HEK293 (cell line): ENCODE measurements around the gene MKNK2.

Experiments used
- CTCF ChIA-PET: fragments of 350-600 bp; formaldehyde crosslinking; extraction: SDS; loops from one replicate; lab custom pipeline; 2021; ENCODE audit warnings: antibody characterized with exemption; lab: Yijun Ruan, JAX
- POLR2A ChIA-PET: fragments of 300-600 bp; formaldehyde crosslinking; extraction: SDS; loops from one replicate; lab custom pipeline; 2020; ENCODE audit warnings: antibody characterized with exemption, inconsistent platforms; lab: Yijun Ruan, JAX
- H3K27ac ChIP-seq: fragments of 200-500 bp; sonication (Bioruptor generic); 2 replicates; pipeline ENCODE4 v1.5.1; 2014; ENCODE audit warnings: low read depth, low read length, control low read depth, inconsistent platforms; ENCODE audit errors: extremely low read depth
- H3K36me3 ChIP-seq, 2 experiments: fragments of 200-500 bp in 1 of 2; sonication (Bioruptor generic) in 1 of 2; 1 replicate in 1 of 2; 2 replicates in 1 of 2; pipeline ENCODE4 v1.5.1; 2014 to 2017; ENCODE audit warnings: inconsistent platforms in 2 of 2, low read length in 2 of 2; ENCODE audit not compliant: control insufficient read depth in 2 of 2, insufficient read depth in 1 of 2
- H3K4me1 ChIP-seq: fragments of 200-500 bp; sonication (Bioruptor generic); 2 replicates; pipeline ENCODE4 v1.5.1; 2014; ENCODE audit warnings: mild to moderate bottlenecking, low read length, inconsistent platforms; ENCODE audit not compliant: control insufficient read depth, insufficient read depth
- H3K4me3 ChIP-seq: 2 replicates; pipeline ENCODE4 v1.5.1; 2011; ENCODE audit warnings: low read depth, mild to moderate bottlenecking, control low read depth, low read length, moderate library complexity
- H3K9me3 ChIP-seq: fragments of 200-500 bp; sonication (Bioruptor generic); 2 replicates; pipeline ENCODE4 v1.5.1; 2014; ENCODE audit warnings: low read depth, low read length, inconsistent platforms; ENCODE audit not compliant: control insufficient read depth, insufficient read depth
- BCL11B ChIP-seq: fragments of 450-650 bp; formaldehyde crosslinking; IDR thresholded peaks from 2 replicates; pipeline ENCODE4 v1.5.1; 2016; ENCODE audit warnings: low read depth, missing biosample characterization, missing genetic modification characterization
- GFI1B ChIP-seq: fragments of 450-650 bp; formaldehyde crosslinking; IDR thresholded peaks from 2 replicates; pipeline ENCODE4 v1.5.1; 2016; ENCODE audit warnings: missing biosample characterization, missing genetic modification characterization
- IKZF3 ChIP-seq: fragments of 450-650 bp; IDR thresholded peaks from 2 replicates; pipeline ENCODE4 v1.5.0; 2018; ENCODE audit warnings: missing biosample characterization, mild to moderate bottlenecking, missing genetic modification characterization, moderate library complexity
- MEIS1 ChIP-seq: sonication (generic); formaldehyde crosslinking; IDR thresholded peaks from 2 replicates; pipeline ENCODE4 v1.8.1; 2022; ENCODE audit warnings: missing genetic modification reagents, mild to moderate bottlenecking, borderline replicate concordance
- TRIM28 ChIP-seq: IDR thresholded peaks from 2 replicates; pipeline ENCODE4 v1.6.1; 2011; ENCODE audit warnings: low read length, control low read depth, borderline replicate concordance
- ZBTB7A ChIP-seq: fragments of 450-650 bp; formaldehyde crosslinking; IDR thresholded peaks from 2 replicates; pipeline ENCODE4 v1.5.1; 2016; ENCODE audit warnings: low read depth, missing biosample characterization, missing genetic modification characterization
- ZEB2 ChIP-seq: fragments of 450-650 bp; formaldehyde crosslinking; IDR thresholded peaks from 2 replicates; pipeline ENCODE4 v1.5.1; 2016; ENCODE audit warnings: missing biosample characterization, missing genetic modification characterization
- ZFHX2 ChIP-seq: fragments of 450-650 bp; formaldehyde crosslinking; conservative IDR thresholded peaks from 2 replicates; pipeline ENCODE4 v1.5.1; 2016; ENCODE audit warnings: missing biosample characterization, missing genetic modification characterization
- ZNF112 ChIP-seq: fragments of 450-650 bp; formaldehyde crosslinking; IDR thresholded peaks from 2 replicates; pipeline ENCODE4 v1.5.0; 2017; ENCODE audit warnings: missing biosample characterization, missing genetic modification characterization
- ZNF155 ChIP-seq: fragments of 450-650 bp; formaldehyde crosslinking; IDR thresholded peaks from 2 replicates; pipeline ENCODE4 v1.5.1; 2016; ENCODE audit warnings: missing biosample characterization, missing genetic modification characterization
- ZNF324 ChIP-seq: fragments of 450-650 bp; formaldehyde crosslinking; IDR thresholded peaks from 2 replicates; pipeline ENCODE4 v1.5.1; 2016; ENCODE audit warnings: missing biosample characterization, missing genetic modification characterization
- ZNF391 ChIP-seq: fragments of 450-650 bp; formaldehyde crosslinking; IDR thresholded peaks from 2 replicates; pipeline ENCODE4 v1.5.1; 2016; ENCODE audit warnings: low read depth, missing biosample characterization, missing genetic modification characterization, borderline replicate concordance
- ZNF426 ChIP-seq: fragments of 450-650 bp; formaldehyde crosslinking; IDR thresholded peaks from 2 replicates; pipeline ENCODE4 v1.5.1; 2017; ENCODE audit warnings: missing biosample characterization, missing genetic modification characterization, mild to moderate bottlenecking, inconsistent platforms, moderate library complexity
- ZNF549 ChIP-seq: fragments of 450-650 bp; IDR thresholded peaks from 2 replicates; pipeline ENCODE4 v1.5.1; 2018; ENCODE audit warnings: missing biosample characterization, missing genetic modification characterization, mild to moderate bottlenecking, inconsistent platforms, moderate library complexity
- ZNF561 ChIP-seq: fragments of 450-650 bp; IDR thresholded peaks from 2 replicates; pipeline ENCODE4 v1.5.1; 2018; ENCODE audit warnings: missing biosample characterization, missing genetic modification characterization, borderline replicate concordance
- ZNF596 ChIP-seq: fragments of 450-650 bp; IDR thresholded peaks from 2 replicates; pipeline ENCODE4 v1.5.0; 2018; ENCODE audit warnings: missing biosample characterization, mild to moderate bottlenecking, missing genetic modification characterization, moderate library complexity
- ZNF610 ChIP-seq: fragments of 450-650 bp; formaldehyde crosslinking; IDR thresholded peaks from 2 replicates; pipeline ENCODE4 v1.5.1; 2016; ENCODE audit warnings: missing biosample characterization, missing genetic modification characterization, borderline replicate concordance
- ZNF621 ChIP-seq: fragments of 450-650 bp; formaldehyde crosslinking; IDR thresholded peaks from 2 replicates; pipeline ENCODE4 v1.5.1; 2017; ENCODE audit warnings: missing biosample characterization, missing genetic modification characterization
- ZNF664 ChIP-seq: fragments of 450-650 bp; formaldehyde crosslinking; IDR thresholded peaks from 2 replicates; pipeline ENCODE4 v1.5.1; 2016; ENCODE audit warnings: missing biosample characterization, missing genetic modification characterization
- ZNF701 ChIP-seq: fragments of 450-650 bp; formaldehyde crosslinking; IDR thresholded peaks from 2 replicates; pipeline ENCODE4 v1.5.1; 2016; ENCODE audit warnings: missing biosample characterization, missing genetic modification characterization
- TF ChIP-seq, protein P1 (sequence below): fragments of 450-650 bp; formaldehyde crosslinking; IDR thresholded peaks from 2 replicates; pipeline ENCODE4 v1.5.1; 2017; ENCODE audit warnings: missing biosample characterization, missing genetic modification characterization
- TF ChIP-seq, protein P2 (sequence below): fragments of 450-650 bp; formaldehyde crosslinking; IDR thresholded peaks from 2 replicates; pipeline ENCODE4 v1.5.1; 2016; ENCODE audit warnings: missing biosample characterization, missing genetic modification characterization, borderline replicate concordance
- TF ChIP-seq, protein P3 (sequence below): fragments of 450-650 bp; formaldehyde crosslinking; IDR thresholded peaks from 2 replicates; pipeline ENCODE4 v1.5.1; 2016; ENCODE audit warnings: missing biosample characterization, missing genetic modification characterization, borderline replicate concordance
- TF ChIP-seq, protein P4 (sequence below): fragments of 450-650 bp; formaldehyde crosslinking; IDR thresholded peaks from 2 replicates; pipeline ENCODE4 v1.5.1; 2016; ENCODE audit warnings: missing biosample characterization, missing genetic modification characterization
- TF ChIP-seq, protein P5 (sequence below): fragments of 450-650 bp; formaldehyde crosslinking; IDR thresholded peaks from 2 replicates; pipeline ENCODE4 v1.5.1; 2017; ENCODE audit warnings: missing biosample characterization, missing genetic modification characterization

Gene MKNK2

DNA sequence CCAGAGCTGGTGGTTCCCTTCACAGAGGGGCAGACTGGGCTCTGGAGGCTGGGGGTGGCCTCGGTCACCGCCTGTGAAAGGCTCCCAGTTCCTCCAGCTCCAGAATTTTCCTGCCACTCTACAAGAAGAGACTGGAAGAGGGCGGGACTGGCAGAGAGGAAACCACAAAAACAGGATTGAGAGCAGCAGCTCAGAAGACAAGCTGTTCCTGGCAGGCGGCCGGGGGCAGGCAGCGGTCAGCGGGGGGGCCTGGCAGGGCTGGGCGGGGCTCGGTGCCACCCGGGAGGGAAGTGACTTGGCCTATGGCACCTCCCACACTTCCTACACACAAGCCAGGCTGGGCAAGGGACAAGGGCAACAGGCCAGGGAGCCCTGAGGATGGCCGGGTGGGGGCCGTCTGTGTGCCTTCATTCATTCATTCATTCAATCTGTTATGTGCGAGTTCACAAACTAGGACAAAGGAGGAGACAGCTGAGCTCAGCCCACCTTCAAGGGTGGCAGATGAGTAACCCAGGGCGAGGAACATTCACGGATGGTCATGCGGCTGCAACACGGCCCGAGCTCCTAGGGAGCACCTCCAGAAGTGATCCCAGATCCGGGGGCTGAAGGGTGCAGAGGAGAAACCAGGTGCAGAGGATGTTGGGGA lies 18.6 kb downstream of the MKNK2 start (continued):
- TF ChIP-seq, protein P1, sequence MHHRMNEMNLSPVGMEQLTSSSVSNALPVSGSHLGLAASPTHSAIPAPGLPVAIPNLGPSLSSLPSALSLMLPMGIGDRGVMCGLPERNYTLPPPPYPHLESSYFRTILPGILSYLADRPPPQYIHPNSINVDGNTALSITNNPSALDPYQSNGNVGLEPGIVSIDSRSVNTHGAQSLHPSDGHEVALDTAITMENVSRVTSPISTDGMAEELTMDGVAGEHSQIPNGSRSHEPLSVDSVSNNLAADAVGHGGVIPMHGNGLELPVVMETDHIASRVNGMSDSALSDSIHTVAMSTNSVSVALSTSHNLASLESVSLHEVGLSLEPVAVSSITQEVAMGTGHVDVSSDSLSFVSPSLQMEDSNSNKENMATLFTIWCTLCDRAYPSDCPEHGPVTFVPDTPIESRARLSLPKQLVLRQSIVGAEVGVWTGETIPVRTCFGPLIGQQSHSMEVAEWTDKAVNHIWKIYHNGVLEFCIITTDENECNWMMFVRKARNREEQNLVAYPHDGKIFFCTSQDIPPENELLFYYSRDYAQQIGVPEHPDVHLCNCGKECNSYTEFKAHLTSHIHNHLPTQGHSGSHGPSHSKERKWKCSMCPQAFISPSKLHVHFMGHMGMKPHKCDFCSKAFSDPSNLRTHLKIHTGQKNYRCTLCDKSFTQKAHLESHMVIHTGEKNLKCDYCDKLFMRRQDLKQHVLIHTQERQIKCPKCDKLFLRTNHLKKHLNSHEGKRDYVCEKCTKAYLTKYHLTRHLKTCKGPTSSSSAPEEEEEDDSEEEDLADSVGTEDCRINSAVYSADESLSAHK (tag by site-specific recombination) = no peak
- TF ChIP-seq GFI1B (tag by site-specific recombination) (no peak), IKZF3 (tag by site-specific recombination) (no peak), TRIM28 (no peak), BCL11B (no peak), ZBTB7A (no peak), ZNF621 (tag by site-specific recombination) (no peak), ZFHX2 (tag by site-specific recombination) (peak; percentile 8), ZNF549 (tag by site-specific recombination) (no peak)
- TF ChIP-seq, protein P2, sequence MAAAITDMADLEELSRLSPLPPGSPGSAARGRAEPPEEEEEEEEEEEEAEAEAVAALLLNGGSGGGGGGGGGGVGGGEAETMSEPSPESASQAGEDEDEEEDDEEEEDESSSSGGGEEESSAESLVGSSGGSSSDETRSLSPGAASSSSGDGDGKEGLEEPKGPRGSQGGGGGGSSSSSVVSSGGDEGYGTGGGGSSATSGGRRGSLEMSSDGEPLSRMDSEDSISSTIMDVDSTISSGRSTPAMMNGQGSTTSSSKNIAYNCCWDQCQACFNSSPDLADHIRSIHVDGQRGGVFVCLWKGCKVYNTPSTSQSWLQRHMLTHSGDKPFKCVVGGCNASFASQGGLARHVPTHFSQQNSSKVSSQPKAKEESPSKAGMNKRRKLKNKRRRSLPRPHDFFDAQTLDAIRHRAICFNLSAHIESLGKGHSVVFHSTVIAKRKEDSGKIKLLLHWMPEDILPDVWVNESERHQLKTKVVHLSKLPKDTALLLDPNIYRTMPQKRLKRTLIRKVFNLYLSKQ (tag by site-specific recombination) = no peak
- TF ChIP-seq, protein P3, sequence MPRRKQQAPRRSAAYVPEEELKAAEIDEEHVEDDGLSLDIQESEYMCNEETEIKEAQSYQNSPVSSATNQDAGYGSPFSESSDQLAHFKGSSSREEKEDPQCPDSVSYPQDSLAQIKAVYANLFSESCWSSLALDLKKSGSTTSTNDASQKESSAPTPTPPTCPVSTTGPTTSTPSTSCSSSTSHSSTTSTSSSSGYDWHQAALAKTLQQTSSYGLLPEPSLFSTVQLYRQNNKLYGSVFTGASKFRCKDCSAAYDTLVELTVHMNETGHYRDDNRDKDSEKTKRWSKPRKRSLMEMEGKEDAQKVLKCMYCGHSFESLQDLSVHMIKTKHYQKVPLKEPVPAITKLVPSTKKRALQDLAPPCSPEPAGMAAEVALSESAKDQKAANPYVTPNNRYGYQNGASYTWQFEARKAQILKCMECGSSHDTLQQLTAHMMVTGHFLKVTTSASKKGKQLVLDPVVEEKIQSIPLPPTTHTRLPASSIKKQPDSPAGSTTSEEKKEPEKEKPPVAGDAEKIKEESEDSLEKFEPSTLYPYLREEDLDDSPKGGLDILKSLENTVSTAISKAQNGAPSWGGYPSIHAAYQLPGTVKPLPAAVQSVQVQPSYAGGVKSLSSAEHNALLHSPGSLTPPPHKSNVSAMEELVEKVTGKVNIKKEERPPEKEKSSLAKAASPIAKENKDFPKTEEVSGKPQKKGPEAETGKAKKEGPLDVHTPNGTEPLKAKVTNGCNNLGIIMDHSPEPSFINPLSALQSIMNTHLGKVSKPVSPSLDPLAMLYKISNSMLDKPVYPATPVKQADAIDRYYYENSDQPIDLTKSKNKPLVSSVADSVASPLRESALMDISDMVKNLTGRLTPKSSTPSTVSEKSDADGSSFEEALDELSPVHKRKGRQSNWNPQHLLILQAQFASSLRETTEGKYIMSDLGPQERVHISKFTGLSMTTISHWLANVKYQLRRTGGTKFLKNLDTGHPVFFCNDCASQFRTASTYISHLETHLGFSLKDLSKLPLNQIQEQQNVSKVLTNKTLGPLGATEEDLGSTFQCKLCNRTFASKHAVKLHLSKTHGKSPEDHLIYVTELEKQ (tag by site-specific recombination) = no peak
- TF ChIP-seq, all 188 proteins: peak for 17

DNA sequence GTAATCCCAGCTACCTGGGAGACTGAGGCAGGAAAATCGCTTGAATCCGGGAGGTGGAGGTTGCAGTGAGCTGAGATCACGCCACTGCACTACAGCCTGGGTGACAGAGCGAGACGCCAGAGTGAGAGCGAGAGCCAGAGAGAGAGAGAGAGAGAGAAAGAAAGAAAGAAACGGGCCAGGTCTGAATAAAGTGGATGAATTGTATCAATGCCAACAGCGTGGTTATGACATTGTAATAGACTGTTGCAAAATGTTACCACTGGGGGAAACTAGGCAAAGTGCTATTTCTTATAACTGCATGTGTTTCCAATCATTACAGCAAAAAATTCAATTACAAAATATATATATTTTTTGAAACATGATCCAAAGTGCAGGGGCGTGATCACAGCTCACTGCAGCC lies 23.7 kb downstream of the MKNK2 start:
- CTCF ChIA-PET = interaction anchor here (0.7 kb wide), 1 partner anchor 28 kb away, joined by 3 read pairs; no protein-coding TSS in a partner anchor
- POLR2A ChIA-PET = no interaction called here
- Histone ChIP-seq H3K9me3 (no peaks in the 10 kb centered on the region), H3K27ac (no peak overlapping the region), H3K4me1 (no peaks in the 10 kb centered on the region)
- TF ChIP-seq ZNF426 (tag by site-specific recombination) (no peak), ZNF664 (no peak), ZEB2 (tag by site-specific recombination) (0 out of 2 replicates have a peak, but pooled peaks have one; percentile 18), ZNF155 (no peak), ZNF112 (no peak), ZNF561 (no peak), ZFHX2 (tag by site-specific recombination) (no peak), ZNF596 (peak; percentile 71), ZNF324 (tag by site-specific recombination) (no peak), ZNF391 (no peak), ZNF701 (tag by site-specific recombination) (no peak), ZNF610 (tag by site-specific recombination) (no peak), MEIS1 (CRISPR knock-in tag) (no peak)
- TF ChIP-seq, protein P4, sequence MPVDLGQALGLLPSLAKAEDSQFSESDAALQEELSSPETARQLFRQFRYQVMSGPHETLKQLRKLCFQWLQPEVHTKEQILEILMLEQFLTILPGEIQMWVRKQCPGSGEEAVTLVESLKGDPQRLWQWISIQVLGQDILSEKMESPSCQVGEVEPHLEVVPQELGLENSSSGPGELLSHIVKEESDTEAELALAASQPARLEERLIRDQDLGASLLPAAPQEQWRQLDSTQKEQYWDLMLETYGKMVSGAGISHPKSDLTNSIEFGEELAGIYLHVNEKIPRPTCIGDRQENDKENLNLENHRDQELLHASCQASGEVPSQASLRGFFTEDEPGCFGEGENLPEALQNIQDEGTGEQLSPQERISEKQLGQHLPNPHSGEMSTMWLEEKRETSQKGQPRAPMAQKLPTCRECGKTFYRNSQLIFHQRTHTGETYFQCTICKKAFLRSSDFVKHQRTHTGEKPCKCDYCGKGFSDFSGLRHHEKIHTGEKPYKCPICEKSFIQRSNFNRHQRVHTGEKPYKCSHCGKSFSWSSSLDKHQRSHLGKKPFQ (tag by site-specific recombination) = no peak
- TF ChIP-seq, protein P5, sequence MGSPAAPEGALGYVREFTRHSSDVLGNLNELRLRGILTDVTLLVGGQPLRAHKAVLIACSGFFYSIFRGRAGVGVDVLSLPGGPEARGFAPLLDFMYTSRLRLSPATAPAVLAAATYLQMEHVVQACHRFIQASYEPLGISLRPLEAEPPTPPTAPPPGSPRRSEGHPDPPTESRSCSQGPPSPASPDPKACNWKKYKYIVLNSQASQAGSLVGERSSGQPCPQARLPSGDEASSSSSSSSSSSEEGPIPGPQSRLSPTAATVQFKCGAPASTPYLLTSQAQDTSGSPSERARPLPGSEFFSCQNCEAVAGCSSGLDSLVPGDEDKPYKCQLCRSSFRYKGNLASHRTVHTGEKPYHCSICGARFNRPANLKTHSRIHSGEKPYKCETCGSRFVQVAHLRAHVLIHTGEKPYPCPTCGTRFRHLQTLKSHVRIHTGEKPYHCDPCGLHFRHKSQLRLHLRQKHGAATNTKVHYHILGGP (tag by site-specific recombination) = no peak
- TF ChIP-seq, all 188 proteins: peak for 2
- Histone ChIP-seq H3K36me3 (no peaks in the 10 kb centered on the region), H3K4me3 (no peak overlapping the region)
